Mesodermal cell (in vitro differentiated cells): ENCODE measurements around the gene ZFYVE9.

ENCODE experiments used
- H3K27ac ChIP-seq: 2 replicates; pipeline ENCODE4 v1.7.0; 2013; ENCODE audit warnings: mild to moderate bottlenecking, low read depth, low read length, moderate library complexity; ENCODE audit not compliant: severe bottlenecking
- H3K36me3 ChIP-seq: 2 replicates; pipeline ENCODE4 v1.7.1; 2013; ENCODE audit warnings: mild to moderate bottlenecking, low read length, moderate library complexity; ENCODE audit not compliant: control insufficient read depth, insufficient read depth
- H3K4me1 ChIP-seq: one replicate; pipeline ENCODE4 v1.7.1; 2013; ENCODE audit warnings: mild to moderate bottlenecking, low read length; ENCODE audit not compliant: insufficient read depth, control insufficient read depth, poor library complexity, severe bottlenecking
- H3K4me3 ChIP-seq: 2 replicates; pipeline ENCODE4 v1.7.0; 2013; ENCODE audit warnings: low read length, control low read depth, mild to moderate bottlenecking; ENCODE audit not compliant: insufficient read depth, poor library complexity, severe bottlenecking; ENCODE audit errors: extremely low read depth
- H3K9me3 ChIP-seq: 2 replicates; pipeline ENCODE4 v1.7.1; 2013; ENCODE audit warnings: mild to moderate bottlenecking, low read length, moderate library complexity; ENCODE audit not compliant: control insufficient read depth
- WGBS, 2 experiments: methylation state at CpG; one replicate each; pipeline ENCODE4 v1.1.5; 2013; ENCODE audit warnings: missing lambda C conversion rate in 2 of 2; ENCODE audit not compliant: insufficient coverage in 2 of 2; 5-methylcytosine and 5-hydroxymethylcytosine counted together

Gene ZFYVE9

DNA sequence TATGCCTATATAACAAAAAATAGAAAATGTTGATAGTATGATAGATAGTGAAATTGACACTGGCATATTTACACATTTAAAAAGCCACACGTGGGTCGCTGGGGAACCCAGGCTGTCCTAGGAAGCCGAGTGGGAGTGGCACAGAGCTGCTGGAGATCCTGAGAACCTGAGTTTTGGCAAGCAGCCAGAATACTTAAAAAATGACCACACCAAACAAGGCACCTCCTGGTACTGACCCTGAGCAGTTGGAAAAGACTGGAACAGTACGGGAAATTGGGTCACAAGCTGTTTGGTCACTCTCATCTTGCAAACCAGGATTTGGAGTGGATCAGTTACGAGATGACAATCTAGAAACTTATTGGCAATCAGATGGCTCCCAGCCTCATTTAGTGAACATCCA, 111.5 kb downstream of the ZFYVE9 start:
- H3K27ac ChIP-seq: no peak overlapping the region
- no peaks in the 10 kb centered on the region for H3K4me1 ChIP-seq
- WGBS, 2 experiments: 85 to 93% methylated on average over 4 of the region's 5 CpGs

DNA sequence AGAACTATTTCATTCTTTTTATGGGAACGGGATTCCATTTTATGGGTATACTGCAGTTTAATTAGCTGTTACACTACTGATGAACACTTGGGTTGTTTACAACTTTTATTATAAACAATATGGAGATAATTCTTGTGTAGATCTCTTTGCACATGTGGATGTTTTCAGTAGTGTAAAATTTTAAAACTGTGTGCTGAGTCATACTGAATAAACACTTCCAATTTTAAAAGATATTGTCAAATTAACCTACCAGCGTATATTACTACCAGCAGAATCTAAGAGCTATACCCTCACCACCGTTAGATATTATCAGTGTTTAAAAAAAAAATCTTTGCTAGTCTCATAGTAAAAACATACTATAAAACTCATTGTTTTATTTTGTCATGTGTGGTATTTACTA, 118.0 kb downstream of the ZFYVE9 start:
- H3K4me1 ChIP-seq: no peaks in the 10 kb centered on the region
- no peaks in the 10 kb centered on the region for H3K36me3 ChIP-seq
- no peaks in the 10 kb centered on the region for H3K9me3 ChIP-seq
- no peak overlapping the region for H3K27ac ChIP-seq
- WGBS, 2 experiments: no CpG with 5 or more reads among the region's 3 CpGs
- H3K4me3 ChIP-seq: no peak overlapping the region

More for the DNA sequence above, 111.5 kb downstream of the ZFYVE9 start:
- Histone ChIP-seq H3K36me3 (no peaks in the 10 kb centered on the region), H3K4me3 (no peak overlapping the region), H3K9me3 (no peaks in the 10 kb centered on the region)

DNA sequence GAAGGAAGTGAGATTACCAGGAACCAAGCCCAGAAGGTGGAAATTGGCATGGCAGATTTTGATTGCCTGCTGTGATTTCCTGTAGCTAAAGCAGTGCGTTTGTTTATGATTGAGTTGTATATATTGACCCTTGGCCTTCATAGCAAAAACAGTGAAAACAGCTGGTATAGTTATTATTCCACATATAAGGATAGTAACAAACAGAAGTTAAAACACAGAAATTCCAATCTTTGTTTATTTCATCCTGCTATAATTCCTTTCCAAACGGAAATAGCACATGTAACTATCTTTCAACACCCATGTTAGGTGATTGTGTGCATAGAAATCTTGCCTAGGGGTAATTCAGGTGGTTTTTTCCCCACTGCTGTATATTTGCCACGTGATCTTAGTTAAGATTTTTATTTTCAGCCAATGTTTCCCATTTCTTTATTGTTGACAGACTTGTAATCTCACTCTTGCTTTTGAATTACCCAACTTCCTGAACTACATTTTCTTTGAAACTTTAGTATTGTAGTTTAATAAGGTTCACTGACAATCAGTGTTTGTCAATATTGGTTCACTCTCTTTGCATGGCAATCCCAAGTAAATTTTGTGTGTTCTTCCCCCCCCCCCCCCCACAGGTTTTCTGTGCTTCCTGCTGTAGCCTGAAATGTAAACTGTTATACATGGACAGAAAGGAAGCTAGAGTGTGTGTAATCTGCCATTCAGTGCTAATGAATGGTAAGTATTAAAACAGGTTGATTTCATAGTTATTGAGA, 121.4 kb downstream of the ZFYVE9 start:
- no peak overlapping the region for H3K27ac ChIP-seq
- peaks cover 4% of the 10 kb centered on the region for H3K4me1 ChIP-seq
- no CpG with 5 or more reads among the region's 3 CpGs for WGBS, 2 experiments
- H3K9me3 ChIP-seq: no peaks in the 10 kb centered on the region
- no peak overlapping the region for H3K4me3 ChIP-seq
- no peaks in the 10 kb centered on the region for H3K36me3 ChIP-seq

DNA sequence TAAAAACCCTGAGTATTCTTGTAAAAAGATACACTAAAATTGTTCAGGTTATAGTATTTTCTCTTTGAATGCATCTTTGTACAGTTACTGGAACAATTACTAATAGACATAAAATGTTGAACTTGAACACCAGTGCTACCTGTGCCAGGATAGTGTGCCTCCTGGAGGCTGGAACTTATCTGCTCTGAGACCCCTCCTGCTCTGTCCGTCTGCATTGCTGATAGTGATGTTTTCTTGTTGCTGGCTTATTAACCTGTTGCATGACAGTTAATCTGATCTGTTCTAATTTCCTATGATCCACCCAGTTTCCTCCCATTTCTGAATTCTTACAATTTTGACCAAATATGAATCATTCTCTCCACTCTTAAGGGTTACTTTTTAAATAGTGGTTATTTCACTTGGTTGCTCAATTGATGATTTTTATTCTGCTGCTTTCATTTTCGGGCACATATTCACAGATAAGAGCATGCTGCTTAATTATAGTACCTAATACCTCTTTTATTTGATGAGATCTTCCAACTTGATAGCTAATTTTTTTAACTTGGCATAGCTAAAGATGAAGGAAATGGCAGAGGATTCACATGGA, 122.7 kb downstream of the ZFYVE9 start:
- H3K4me3 ChIP-seq: no peak overlapping the region
- 75% methylated on average over 1 of the region's 2 CpGs; no CpG with 5 or more reads in 1 of the 2 experiments for WGBS, 2 experiments
- no peaks in the 10 kb centered on the region for H3K9me3 ChIP-seq
- H3K4me1 ChIP-seq: peaks cover 9% of the 10 kb centered on the region
- no peak overlapping the region for H3K27ac ChIP-seq
- peaks cover 2% of the 10 kb centered on the region for H3K36me3 ChIP-seq

DNA sequence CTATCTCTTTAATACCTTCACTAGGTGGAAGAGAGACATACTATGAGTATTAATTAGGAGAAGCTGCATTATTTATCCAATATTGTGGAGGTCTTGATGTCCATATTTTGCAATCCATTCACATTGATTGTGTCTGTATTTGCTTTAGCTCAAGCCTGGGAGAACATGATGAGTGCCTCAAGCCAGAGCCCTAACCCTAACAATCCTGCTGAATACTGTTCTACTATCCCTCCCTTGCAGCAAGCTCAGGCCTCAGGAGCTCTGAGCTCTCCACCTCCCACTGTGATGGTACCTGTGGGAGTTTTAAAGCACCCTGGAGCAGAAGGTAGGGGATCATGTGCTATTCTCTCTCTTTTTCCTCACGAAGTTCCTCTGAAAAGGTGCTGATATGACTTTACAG, 124.6 kb downstream of the ZFYVE9 start:
- no CpG with 5 or more reads among the region's 1 CpG for WGBS, 2 experiments
- H3K9me3 ChIP-seq: no peaks in the 10 kb centered on the region
- peaks cover 9% of the 10 kb centered on the region for H3K4me1 ChIP-seq
- no peak overlapping the region for H3K4me3 ChIP-seq
- peaks cover 5% of the 10 kb centered on the region for H3K36me3 ChIP-seq
- H3K27ac ChIP-seq: no peak overlapping the region

DNA sequence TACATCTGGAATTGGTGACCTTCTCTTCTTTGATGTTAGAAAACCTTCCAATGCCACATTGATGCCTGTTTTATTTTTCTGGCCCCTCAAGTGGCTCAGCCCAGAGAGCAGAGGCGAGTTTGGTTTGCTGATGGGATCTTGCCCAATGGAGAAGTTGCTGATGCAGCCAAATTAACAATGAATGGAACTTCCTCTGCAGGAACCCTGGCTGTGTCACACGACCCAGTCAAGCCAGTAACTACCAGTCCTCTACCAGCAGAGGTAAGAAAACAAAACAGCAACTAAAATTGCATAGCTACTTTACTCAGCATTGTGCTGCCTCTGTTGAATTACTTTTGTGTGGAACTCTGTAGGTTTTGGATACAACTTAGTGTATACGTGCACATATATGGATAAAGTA, 126.5 kb downstream of the ZFYVE9 start:
- no peak overlapping the region for H3K4me3 ChIP-seq
- H3K27ac ChIP-seq: no peak overlapping the region
- H3K36me3 ChIP-seq: peaks cover 5% of the 10 kb centered on the region
- peaks cover 9% of the 10 kb centered on the region for H3K4me1 ChIP-seq
- H3K9me3 ChIP-seq: no peaks in the 10 kb centered on the region
- 75 to 88% methylated on average over 1 to 2 of the region's 3 CpGs for WGBS, 2 experiments

DNA sequence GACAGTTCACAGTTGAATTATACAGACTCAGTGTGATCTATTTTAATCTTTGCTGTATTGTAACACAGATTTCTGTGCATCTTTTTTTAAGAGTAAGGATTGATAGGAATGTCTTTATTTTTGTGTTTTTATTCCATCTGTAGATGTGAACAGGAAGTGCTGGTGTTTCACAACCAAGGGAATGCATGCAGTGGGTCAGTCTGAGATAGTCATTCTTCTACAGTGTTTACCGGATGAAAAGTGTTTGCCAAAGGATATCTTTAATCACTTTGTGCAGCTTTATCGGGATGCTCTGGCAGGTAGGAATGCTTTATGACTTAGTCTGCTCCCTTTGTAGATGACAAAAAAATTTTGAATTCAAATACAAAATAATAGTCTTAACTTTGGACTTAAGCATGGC, 139.6 kb downstream of the ZFYVE9 start:
- Histone ChIP-seq H3K36me3 (peaks cover 8% of the 10 kb centered on the region), H3K4me3 (no peak overlapping the region), H3K9me3 (no peaks in the 10 kb centered on the region), H3K27ac (no peak overlapping the region), H3K4me1 (no peaks in the 10 kb centered on the region)
- no CpG with 5 or more reads among the region's 2 CpGs for WGBS, 2 experiments

DNA sequence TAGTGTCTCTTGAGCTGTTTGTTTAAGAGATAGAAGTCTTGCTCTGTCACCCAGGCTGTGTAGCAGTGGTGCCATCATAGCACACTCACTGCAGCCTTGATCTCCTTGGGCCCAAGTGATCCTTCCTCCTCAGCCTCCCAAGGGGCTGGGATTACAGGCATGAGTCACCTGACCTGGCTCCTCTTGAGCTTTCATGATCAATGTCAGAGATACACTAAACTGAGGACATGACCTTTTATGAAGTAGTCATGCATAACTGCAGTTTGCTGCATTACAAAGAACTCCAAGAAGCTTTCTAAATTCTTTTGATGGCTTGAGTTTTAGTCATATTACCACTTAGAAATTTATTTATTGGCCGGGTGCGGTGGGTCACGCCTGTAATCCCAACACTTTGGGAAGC, 146.4 kb downstream of the ZFYVE9 start:
- H3K4me1 ChIP-seq: no peaks in the 10 kb centered on the region
- no peak overlapping the region for H3K4me3 ChIP-seq
- H3K27ac ChIP-seq: no peak overlapping the region
- 100% methylated on average over 3 of the region's 3 CpGs; no CpG with 5 or more reads in 1 of the 2 experiments for WGBS, 2 experiments
- no peaks in the 10 kb centered on the region for H3K9me3 ChIP-seq
- peaks cover 7% of the 10 kb centered on the region for H3K36me3 ChIP-seq

DNA sequence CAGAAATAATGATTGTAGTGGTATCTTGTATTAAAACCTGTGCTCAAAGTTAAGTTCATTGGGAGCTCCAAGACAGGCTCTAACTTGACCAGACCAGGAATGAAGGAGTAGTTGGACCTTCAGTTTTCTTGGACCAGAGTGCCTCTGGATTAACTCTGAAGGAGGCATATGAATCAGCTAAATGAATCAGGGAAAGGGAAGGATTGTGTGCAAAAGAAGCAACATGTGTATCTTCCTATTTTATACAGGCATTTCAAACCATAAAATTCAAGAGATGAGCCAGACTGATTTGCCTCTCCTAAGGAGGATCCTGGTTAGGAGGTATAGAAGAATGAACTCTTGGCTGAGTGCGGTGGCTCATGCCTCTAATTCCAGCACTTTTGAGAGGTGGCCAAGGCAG, 152.7 kb downstream of the ZFYVE9 start:
- Histone ChIP-seq H3K4me3 (no peak overlapping the region), H3K9me3 (no peaks in the 10 kb centered on the region), H3K27ac (no peak overlapping the region), H3K36me3 (peaks cover 10% of the 10 kb centered on the region), H3K4me1 (no peaks in the 10 kb centered on the region)
- WGBS, 2 experiments: 100% methylated on average over 1 of the region's 1 CpG; no CpG with 5 or more reads in 1 of the 2 experiments

DNA sequence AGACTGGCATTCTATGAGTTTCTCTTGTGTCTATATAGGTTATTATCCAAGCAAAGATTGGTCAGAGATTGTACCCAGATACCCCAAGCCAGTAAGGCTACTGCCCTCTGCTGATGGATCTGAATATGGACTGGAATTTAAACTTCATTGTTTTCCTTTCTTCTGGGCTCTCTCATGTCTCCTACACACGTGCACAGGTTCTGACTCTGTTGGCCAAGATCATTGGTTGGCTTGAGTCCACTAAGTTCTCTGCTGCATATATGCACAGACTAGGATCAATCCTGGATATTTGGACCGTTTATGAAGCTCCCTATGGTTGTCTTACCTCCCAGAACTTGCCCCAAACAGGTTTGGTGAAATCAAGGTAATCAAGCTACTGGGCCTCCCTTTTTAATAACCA, 154.5 kb downstream of the ZFYVE9 start:
- peaks cover 10% of the 10 kb centered on the region for H3K36me3 ChIP-seq
- 24 to 46% methylated on average over 2 of the region's 2 CpGs for WGBS, 2 experiments
- H3K4me3 ChIP-seq: no peak overlapping the region
- no peak overlapping the region for H3K27ac ChIP-seq
- no peaks in the 10 kb centered on the region for H3K4me1 ChIP-seq
- no peaks in the 10 kb centered on the region for H3K9me3 ChIP-seq
